GM23338 (cell line): ENCODE data around the gene NPW.

ENCODE experiments used
- CREB1 ChIP-seq: fragments of 250-450 bp; sonication (Bioruptor Pico); IDR thresholded peaks from 2 replicates; pipeline ENCODE4 v1.5.0; 2020; ENCODE audit warnings: low read depth, mild to moderate bottlenecking, moderate library complexity
- CTCF ChIP-seq, 2 experiments: fragments of 200-600 bp in 1 of 2; sonication (generic) in 1 of 2; conservative IDR thresholded peaks; 2 replicates each; pipeline versions ENCODE4 v1.5.1 to v1.6.1; 2016 to 2017; ENCODE audit warnings: antibody characterized with exemption in 2 of 2, low read depth in 2 of 2, mild to moderate bottlenecking in 2 of 2, moderate library complexity in 1 of 2
- ETS1 ChIP-seq: IDR thresholded peaks from 2 replicates; pipeline ENCODE4 v1.6.1; 2016; ENCODE audit warnings: antibody characterized with exemption
- EZH2 ChIP-seq: fragments of 200-600 bp; sonication (generic); IDR thresholded peaks from one replicate; pipeline ENCODE4 v1.8.0; 2017; ENCODE audit warnings: antibody characterized with exemption, mild to moderate bottlenecking, low read depth; ENCODE audit not compliant: unreplicated experiment
- EZH2phosphoT487 ChIP-seq: fragments of 200-600 bp; sonication (generic); IDR thresholded peaks from one replicate; pipeline ENCODE4 v1.8.1; 2018; ENCODE audit warnings: antibody characterized with exemption; ENCODE audit not compliant: unreplicated experiment
- JUNB ChIP-seq: IDR thresholded peaks from one replicate; pipeline ENCODE4 v1.6.1; 2016; ENCODE audit warnings: antibody characterized with exemption; ENCODE audit not compliant: unreplicated experiment
- POLR2AphosphoS5 ChIP-seq: IDR thresholded peaks from 2 replicates; pipeline ENCODE4 v1.6.1; 2016; ENCODE audit warnings: antibody characterized with exemption, low read depth
- STAT1 ChIP-seq: IDR thresholded peaks from one replicate; pipeline ENCODE4 v1.6.1; 2016; ENCODE audit warnings: antibody characterized with exemption; ENCODE audit not compliant: unreplicated experiment
- ZNF114 ChIP-seq: fragments of 250-450 bp; sonication (Bioruptor Pico); IDR thresholded peaks from 2 replicates; pipeline ENCODE4 v1.5.0; 2020; ENCODE audit warnings: mild to moderate bottlenecking, moderate library complexity
- ZNF331 ChIP-seq: fragments of 250-450 bp; sonication (Bioruptor Pico); IDR thresholded peaks from 2 replicates; pipeline ENCODE4 v1.5.0; 2020; ENCODE audit warnings: low read depth, mild to moderate bottlenecking, moderate library complexity
- ZNF462 ChIP-seq: fragments of 250-450 bp; sonication (Bioruptor Pico); IDR thresholded peaks from 2 replicates; pipeline ENCODE4 v1.5.0; 2020; ENCODE audit warnings: mild to moderate bottlenecking, moderate library complexity
- TF ChIP-seq, protein P1 (sequence below): IDR thresholded peaks from one replicate; pipeline ENCODE4 v1.6.1; 2018; ENCODE audit warnings: antibody characterized with exemption; ENCODE audit not compliant: unreplicated experiment

DNA sequence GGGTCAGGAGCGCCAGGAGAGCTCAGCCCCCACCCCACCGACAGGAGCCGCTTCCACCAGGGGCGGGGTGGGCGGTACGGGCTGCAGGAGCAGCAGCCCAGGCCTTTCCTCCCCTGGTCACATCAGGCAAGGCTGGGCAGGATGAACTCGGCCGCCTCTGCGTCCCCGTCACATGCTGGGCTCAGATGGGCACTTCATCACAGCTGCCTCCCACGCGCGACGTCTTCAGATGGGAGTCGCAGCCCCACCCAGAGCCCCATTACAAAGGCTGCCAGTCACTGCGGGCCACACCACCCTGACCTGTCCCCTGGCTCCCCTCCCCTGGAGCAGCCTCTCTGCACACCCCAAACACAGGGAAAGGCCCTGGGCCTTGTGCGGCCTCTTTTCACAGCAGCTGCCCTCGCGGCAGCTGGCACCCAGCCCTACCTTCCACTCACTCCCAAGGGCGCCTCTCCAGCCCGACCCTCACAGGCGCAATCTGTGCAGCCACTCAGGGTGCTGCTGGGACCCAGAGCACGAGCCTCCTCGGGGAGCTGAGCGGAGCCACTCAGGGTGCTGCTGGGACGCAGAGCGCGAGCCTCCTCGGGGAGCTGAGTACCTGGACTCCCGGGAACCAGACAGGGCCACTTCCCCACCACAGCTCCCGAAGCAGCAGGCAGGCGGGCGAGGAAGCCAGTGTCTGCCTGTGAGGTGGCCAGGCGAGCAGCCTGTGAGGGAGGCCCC is 14.6 kb upstream of the NPW start:
- TF ChIP-seq CTCF (conservative IDR thresholded peaks at IDR 0.05; ENCODE audit: low read depth in 2 of 2) (no peak), JUNB (no peak), EZH2 (no peak), CREB1 (no peak), POLR2AphosphoS5 (no peak), ZNF331 (CRISPR knock-in tag) (no peak), STAT1 (no peak), EZH2phosphoT487 (no peak), ZNF462 (CRISPR knock-in tag) (no peak), ZNF114 (CRISPR knock-in tag) (no peak), ETS1 (no peak)
- TF ChIP-seq, protein P1, sequence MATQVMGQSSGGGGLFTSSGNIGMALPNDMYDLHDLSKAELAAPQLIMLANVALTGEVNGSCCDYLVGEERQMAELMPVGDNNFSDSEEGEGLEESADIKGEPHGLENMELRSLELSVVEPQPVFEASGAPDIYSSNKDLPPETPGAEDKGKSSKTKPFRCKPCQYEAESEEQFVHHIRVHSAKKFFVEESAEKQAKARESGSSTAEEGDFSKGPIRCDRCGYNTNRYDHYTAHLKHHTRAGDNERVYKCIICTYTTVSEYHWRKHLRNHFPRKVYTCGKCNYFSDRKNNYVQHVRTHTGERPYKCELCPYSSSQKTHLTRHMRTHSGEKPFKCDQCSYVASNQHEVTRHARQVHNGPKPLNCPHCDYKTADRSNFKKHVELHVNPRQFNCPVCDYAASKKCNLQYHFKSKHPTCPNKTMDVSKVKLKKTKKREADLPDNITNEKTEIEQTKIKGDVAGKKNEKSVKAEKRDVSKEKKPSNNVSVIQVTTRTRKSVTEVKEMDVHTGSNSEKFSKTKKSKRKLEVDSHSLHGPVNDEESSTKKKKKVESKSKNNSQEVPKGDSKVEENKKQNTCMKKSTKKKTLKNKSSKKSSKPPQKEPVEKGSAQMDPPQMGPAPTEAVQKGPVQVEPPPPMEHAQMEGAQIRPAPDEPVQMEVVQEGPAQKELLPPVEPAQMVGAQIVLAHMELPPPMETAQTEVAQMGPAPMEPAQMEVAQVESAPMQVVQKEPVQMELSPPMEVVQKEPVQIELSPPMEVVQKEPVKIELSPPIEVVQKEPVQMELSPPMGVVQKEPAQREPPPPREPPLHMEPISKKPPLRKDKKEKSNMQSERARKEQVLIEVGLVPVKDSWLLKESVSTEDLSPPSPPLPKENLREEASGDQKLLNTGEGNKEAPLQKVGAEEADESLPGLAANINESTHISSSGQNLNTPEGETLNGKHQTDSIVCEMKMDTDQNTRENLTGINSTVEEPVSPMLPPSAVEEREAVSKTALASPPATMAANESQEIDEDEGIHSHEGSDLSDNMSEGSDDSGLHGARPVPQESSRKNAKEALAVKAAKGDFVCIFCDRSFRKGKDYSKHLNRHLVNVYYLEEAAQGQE, result no peak
